GM13977 (cell line): Measurements from ENCODE around the gene RCOR2.

Experiments
- DNase-seq: peaks from one replicate; pipeline ENCODE4 v3.0.0; 2012; ENCODE audit warnings: low spot score
- in situ Hi-C: fragments of 300-500 bp; cut with MboI; formaldehyde crosslinking; loops from one replicate; pipeline ENCODE4 v1.12.0; 2022; ENCODE audit warnings: low sequenced_read_pairs, low pct_unique_long_range_greater_than_20kb, mixed read lengths, inconsistent platforms; ENCODE audit not compliant: unreplicated experiment
- TF ChIP-seq, protein P1 (sequence below): IDR thresholded peaks from 2 replicates; pipeline ENCODE4 v1.5.1; 2012; ENCODE audit warnings: mild to moderate bottlenecking, control low read depth; ENCODE audit not compliant: insufficient read depth; ENCODE audit errors: extremely low read depth, missing control alignments

RCOR2 gene

GRCh38 chr11:63888170-63889086 lies 28.5 kb downstream of the RCOR2 start:
- peak; percentile 71 for DNase-seq
- TF ChIP-seq, protein P1, sequence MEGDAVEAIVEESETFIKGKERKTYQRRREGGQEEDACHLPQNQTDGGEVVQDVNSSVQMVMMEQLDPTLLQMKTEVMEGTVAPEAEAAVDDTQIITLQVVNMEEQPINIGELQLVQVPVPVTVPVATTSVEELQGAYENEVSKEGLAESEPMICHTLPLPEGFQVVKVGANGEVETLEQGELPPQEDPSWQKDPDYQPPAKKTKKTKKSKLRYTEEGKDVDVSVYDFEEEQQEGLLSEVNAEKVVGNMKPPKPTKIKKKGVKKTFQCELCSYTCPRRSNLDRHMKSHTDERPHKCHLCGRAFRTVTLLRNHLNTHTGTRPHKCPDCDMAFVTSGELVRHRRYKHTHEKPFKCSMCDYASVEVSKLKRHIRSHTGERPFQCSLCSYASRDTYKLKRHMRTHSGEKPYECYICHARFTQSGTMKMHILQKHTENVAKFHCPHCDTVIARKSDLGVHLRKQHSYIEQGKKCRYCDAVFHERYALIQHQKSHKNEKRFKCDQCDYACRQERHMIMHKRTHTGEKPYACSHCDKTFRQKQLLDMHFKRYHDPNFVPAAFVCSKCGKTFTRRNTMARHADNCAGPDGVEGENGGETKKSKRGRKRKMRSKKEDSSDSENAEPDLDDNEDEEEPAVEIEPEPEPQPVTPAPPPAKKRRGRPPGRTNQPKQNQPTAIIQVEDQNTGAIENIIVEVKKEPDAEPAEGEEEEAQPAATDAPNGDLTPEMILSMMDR, result no peak
- in situ Hi-C loops, result no loop called here

DNA sequence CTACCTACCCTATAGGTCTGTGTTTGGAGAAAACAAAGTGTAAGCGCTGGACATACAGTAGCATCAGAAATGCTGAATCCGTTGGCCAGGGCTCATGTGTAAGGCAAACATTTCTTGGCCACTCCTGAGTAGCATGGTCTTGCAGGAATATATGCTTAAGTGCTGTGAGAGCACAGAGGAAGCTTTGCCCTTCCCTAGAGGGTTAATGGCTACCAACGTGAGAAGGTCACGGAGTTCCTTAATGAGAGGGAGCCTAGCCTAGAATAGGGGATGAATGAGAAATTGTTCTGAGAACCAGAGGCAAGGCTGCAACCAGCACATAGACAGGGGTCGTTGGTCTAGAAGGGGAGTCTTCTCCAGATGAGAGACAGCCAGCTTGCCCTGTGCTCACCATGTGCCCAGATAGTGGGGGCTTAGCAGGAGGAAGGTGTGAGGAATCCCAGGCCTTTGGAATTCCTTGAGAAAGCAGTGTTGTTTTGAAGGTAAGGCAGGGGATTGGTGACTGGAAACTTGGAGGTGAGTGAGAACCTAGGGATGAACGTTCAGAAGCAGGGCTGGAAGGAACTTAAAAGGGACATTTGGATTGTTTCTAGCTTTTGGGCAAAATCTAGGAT lies 29.5 kb downstream of the RCOR2 start:
- TF ChIP-seq, protein P1, result no peak
- in situ Hi-C loops, result no loop called here
- DNase-seq, result no peak

DNA sequence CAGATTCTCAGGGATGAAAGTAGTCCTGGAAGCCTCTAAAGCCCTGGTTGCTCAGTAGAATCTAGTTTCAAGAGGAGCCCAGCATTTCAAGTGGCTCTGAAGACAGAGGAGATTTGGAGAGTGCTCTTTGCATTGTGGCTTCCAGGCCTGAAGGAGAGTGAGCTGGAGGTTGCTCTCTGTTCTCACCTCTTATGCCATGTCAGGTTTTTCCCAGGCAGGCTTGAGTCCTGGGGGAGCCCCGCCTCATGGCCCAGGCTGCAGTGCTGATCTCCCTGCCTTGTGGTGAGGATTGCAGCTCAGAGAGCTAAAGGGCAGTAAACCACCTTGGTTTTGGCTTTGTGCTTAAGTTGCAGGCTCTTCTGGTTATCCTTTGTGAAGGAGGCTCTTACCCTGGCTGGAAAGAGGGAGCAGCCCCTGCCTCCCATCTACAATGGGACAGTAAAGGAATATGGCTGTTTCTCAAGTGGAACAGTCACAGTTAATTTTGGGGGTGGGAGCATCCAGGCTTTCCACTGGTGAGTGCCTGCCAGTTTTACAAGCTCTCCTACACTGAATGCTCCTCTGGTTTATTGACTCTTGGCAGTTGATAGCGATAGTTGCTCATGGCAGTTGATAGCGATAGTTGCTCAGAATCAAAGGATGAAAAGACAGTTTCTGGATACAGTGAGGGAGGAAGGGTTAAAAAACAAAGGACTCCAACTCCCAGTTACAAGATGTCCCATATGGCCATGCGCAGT lies 32.6 kb downstream of the RCOR2 start:
- DNase-seq, result no peak
- TF ChIP-seq, protein P1, result no peak
- in situ Hi-C loops, result no loop called here

GRCh38 chr11:63883791-63884190 lies 33.2 kb downstream of the RCOR2 start:
- TF ChIP-seq, protein P1, result no peak
- in situ Hi-C loops, result no loop called here
- no peak for DNase-seq

GRCh38 chr11:63882555-63883242 lies 34.3 kb downstream of the RCOR2 start:
- TF ChIP-seq, protein P1, result no peak
- DNase-seq, result no peak
- in situ Hi-C loops, result no loop called here

DNA sequence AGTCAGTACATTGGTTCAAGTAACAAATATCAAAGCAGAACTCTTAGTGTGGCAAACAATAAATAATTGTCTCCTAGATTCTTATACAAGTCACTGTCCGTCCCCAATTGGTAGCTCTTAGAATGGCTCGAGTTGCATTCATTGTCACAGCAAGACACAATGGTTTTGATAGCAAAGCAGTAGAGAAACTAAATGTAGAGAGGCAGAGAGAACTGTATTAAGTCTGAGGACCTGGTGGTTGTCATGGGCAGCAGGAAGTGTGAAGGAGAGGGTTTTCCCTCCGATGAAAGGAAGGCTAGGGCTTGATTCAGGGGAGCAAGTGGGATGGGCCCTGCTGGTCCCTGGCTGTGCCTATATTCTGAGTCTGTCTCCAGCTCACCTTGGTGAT lies 36.6 kb downstream of the RCOR2 start:
- in situ Hi-C loops, result no loop called here
- no peak for DNase-seq
- TF ChIP-seq, protein P1, result no peak
